ENCODE results near the gene SDHB. TPM values are rescaled to one million over a fixed set of nuclear protein-coding genes. Genes with fewer than 3 reads are reported as not detected.

Gene SDHB
- total and polyA plus RNA-seq, 2 of the 8 experiments (the other 6 are each of a cell fraction or from before 2014, with no cell fraction given) = 84.0 to 98.7 TPM

- Histone ChIP-seq H3K79me1 (ENCODE audit: low read depth, low read length) (no peaks in the 10 kb centered on the region), H3K18ac (ENCODE audit: extremely low read depth, low read length) (no peak overlapping the region), H2BK5ac (ENCODE audit: low read depth, low read length) (no peak overlapping the region), H3K23ac (ENCODE audit: insufficient read length) (no peak overlapping the region), H4K5ac (ENCODE audit: insufficient read length, low read depth, low read length) (no peak overlapping the region), H3K4me1 (replicated peaks in 1 of 4; ENCODE audit: control insufficient read depth in 3 of 4, insufficient read depth in 4 of 4, low read length in 3 of 4) (peaks cover 0 to 12% (median 7%) of the 10 kb centered on the region in 4 experiments; a peak in 5 of 7 replicates), H3K4me2 (ENCODE audit: insufficient read depth in 1 of 2, low read depth in 2 of 2, low read length in 2 of 2) (no peak overlapping the region), H4K91ac (replicated peaks; ENCODE audit: insufficient read length, low read length) (no peak overlapping the region), H3K9ac (replicated peaks in 1 of 4; ENCODE audit: extremely low read depth in 1 of 4, low read depth in 3 of 4, low read length in 3 of 4) (no peak overlapping the region), H3K9me3 (ENCODE audit: insufficient read depth in 2 of 2, low read depth in 1 of 2, low read length in 1 of 2) (no peaks in the 10 kb centered on the region), H3K4me3 (ENCODE audit: extremely low read depth in 1 of 4, insufficient read depth in 2 of 4, low read depth in 3 of 4, low read length in 4 of 4) (no peak overlapping the region), H2BK12ac (ENCODE audit: low read depth, low read length) (no peak overlapping the region), H2BK120ac (replicated peaks; ENCODE audit: low read depth, low read length) (no peak overlapping the region), H2BK20ac (ENCODE audit: low read length) (no peak overlapping the region), H3K4ac (replicated peaks; ENCODE audit: insufficient read length, low read depth, low read length) (no peak overlapping the region), H3K79me2 (ENCODE audit: control insufficient read depth in 1 of 2, insufficient read depth in 2 of 2, low read length in 2 of 2) (peaks cover 0 to 2% of the 10 kb centered on the region in 2 experiments; a peak in 1 of 4 replicates), H2AFZ (ENCODE audit: low read length) (no peak overlapping the region), H3K27me3 (replicated peaks in 1 of 4; ENCODE audit: control insufficient read depth in 3 of 4, extremely low read depth in 1 of 4, insufficient read depth in 3 of 4, low read length in 3 of 4) (no peaks in the 10 kb centered on the region), H3K36me3 (ENCODE audit: control insufficient read depth in 2 of 4, insufficient read depth in 4 of 4, low read length in 3 of 4) (peaks cover 0 to 28% (median 17%) of the 10 kb centered on the region in 4 experiments; a peak in 7 of 8 replicates), H3K14ac (ENCODE audit: insufficient read length) (no peak overlapping the region), H3K27ac (ENCODE audit: low read depth, low read length) (no peak overlapping the region), H3K23me2 (ENCODE audit: low read depth, low read length) (no peaks in the 10 kb centered on the region), H4K20me1 (replicated peaks in 1 of 2; ENCODE audit: control insufficient read depth in 1 of 2, insufficient read depth in 2 of 2, low read length in 2 of 2) (peaks cover 0 to 4% of the 10 kb centered on the region in 2 experiments), H2AK5ac (ENCODE audit: low read depth, low read length) (no peak overlapping the region), H2BK15ac (ENCODE audit: low read length) (no peak overlapping the region), H3K56ac (replicated peaks; ENCODE audit: insufficient read length, low read depth, low read length) (no peak overlapping the region), H4K8ac (ENCODE audit: extremely low read depth, insufficient read depth, low read length) (no peak overlapping the region)
- 93% methylated on average over 17 of the region's 19 CpGs; no CpG with 5 or more reads in 1 of the 2 experiments for WGBS, 2 experiments (ENCODE audit: extremely low coverage in 1 of 2, insufficient coverage in 1 of 2, insufficient read length in 1 of 2, insufficient replicate concordance in 2 of 2, low coverage in 1 of 2, low lambda C conversion rate in 2 of 2, missing lambda C conversion rate in 1 of 2)
- FAIRE-seq = no peak
- no peak for DNase-seq (ENCODE audit: low read depth in 1 of 2, low spot score in 2 of 2)
- POLR2A ChIA-PET (ENCODE audit: partially characterized antibody) = interaction anchor here (2.1 kb wide), 1 partner anchor 13 kb away, joined by 5 read pairs; no protein-coding TSS in a partner anchor
- CTCF ChIA-PET (ENCODE audit: partially characterized antibody) = interaction anchor here (0.7 to 11.4 kb wide), 6 partner anchors 18 to 44 kb away, joined by 3 to 164 read pairs (median 4); no protein-coding TSS in a partner anchor
- TF ChIP-seq TCF12 (IDR thresholded peaks at IDR 0.05; ENCODE audit: low read depth, low read length) = no peak
- TF ChIP-seq BCL11A (IDR thresholded peaks at IDR 0.05; ENCODE audit: low read depth in 2 of 2, low read length in 2 of 2) = no peak
- TF ChIP-seq ATF2 (IDR thresholded peaks at IDR 0.05; ENCODE audit: low read length) = no peak
- TF ChIP-seq RNF2 (IDR thresholded peaks at IDR 0.05; ENCODE audit: borderline replicate concordance, low read depth, low read length, missing control alignments, poor library complexity, severe bottlenecking) = no peak
- no peak for TF ChIP-seq CTBP2 (IDR thresholded peaks at IDR 0.05; ENCODE audit: borderline replicate concordance, insufficient read depth, insufficient read length, low read length)
- TF ChIP-seq RXRA (IDR thresholded peaks at IDR 0.05; ENCODE audit: insufficient read depth, low read depth, low read length) = no peak
- TF ChIP-seq KDM5A (IDR thresholded peaks at IDR 0.05; ENCODE audit: low read length) = no peak
- TF ChIP-seq SIX5 (IDR thresholded peaks at IDR 0.05; ENCODE audit: low read depth, low read length) = no peak
- TF ChIP-seq BACH1 (IDR thresholded peaks at IDR 0.05; ENCODE audit: low read length) = no peak
- no peak for TF ChIP-seq GABPA (IDR thresholded peaks at IDR 0.05; ENCODE audit: borderline replicate concordance, insufficient read depth, low read length)
- TF ChIP-seq CHD2 (IDR thresholded peaks at IDR 0.05; ENCODE audit: low read length) = no peak
- TF ChIP-seq SP1 (IDR thresholded peaks at IDR 0.05; ENCODE audit: low read depth, low read length) = no peak
These were observed 48.5 kb downstream of the SDHB start for GRCh38 chr1:17005365-17005740.
